Activated CD4-positive, alpha-beta T cell treated with anti-CD3 and anti-CD28 coated beads, Interleukin-2, Interleukin-4, amounts not matched to agents 100 ng/mL and 50 ng/mL, durations not matched to agents 16 hours and 8 hours (primary cell): Measurements from ENCODE around the gene NOS1AP.

ENCODE experiments used
- DNase-seq: peaks from one replicate; pipeline ENCODE4 v3.0.0-alpha.2; 2020; ENCODE audit warnings: low spot score

The NOS1AP gene

GRCh38 chr1:162220009-162220539 is 150.6 kb downstream of the NOS1AP start:
- DNase-seq = no peak

- DNase-seq = no peak
Observed at GRCh38 chr1:162222014-162222413, 152.5 kb downstream of the NOS1AP start.

GRCh38 chr1:162222730-162223129 is 153.2 kb downstream of the NOS1AP start:
- DNase-seq = no peak

- DNase-seq = no peak
Observed at GRCh38 chr1:162223488-162223887, 154.0 kb downstream of the NOS1AP start.

- DNase-seq = no peak
Observed at GRCh38 chr1:162224267-162224666, 154.8 kb downstream of the NOS1AP start.

GRCh38 chr1:162228586-162228985 is 159.1 kb downstream of the NOS1AP start:
- no peak for DNase-seq

GRCh38 chr1:162229549-162229948 is 160.1 kb downstream of the NOS1AP start:
- no peak for DNase-seq

GRCh38 chr1:162230096-162230495 is 160.6 kb downstream of the NOS1AP start:
- DNase-seq = no peak

- DNase-seq = no peak
Observed at GRCh38 chr1:162230517-162230916, 161.0 kb downstream of the NOS1AP start.

- no peak for DNase-seq
Observed at GRCh38 chr1:162232034-162232711, 162.7 kb downstream of the NOS1AP start.

GRCh38 chr1:162233066-162233465 is 163.6 kb downstream of the NOS1AP start:
- DNase-seq = no peak

GRCh38 chr1:162233937-162234336 is 164.4 kb downstream of the NOS1AP start:
- DNase-seq = no peak

GRCh38 chr1:162234571-162234970 is 165.1 kb downstream of the NOS1AP start:
- DNase-seq = no peak

- no peak for DNase-seq
Observed at GRCh38 chr1:162235241-162235800, 165.8 kb downstream of the NOS1AP start.

- DNase-seq = no peak
Observed at GRCh38 chr1:162236201-162236600, 166.7 kb downstream of the NOS1AP start.

- no peak for DNase-seq
Observed at GRCh38 chr1:162236618-162237017, 167.1 kb downstream of the NOS1AP start.

- DNase-seq = no peak
Observed at GRCh38 chr1:162240577-162240976, 171.1 kb downstream of the NOS1AP start.

GRCh38 chr1:162242804-162243203 is 173.3 kb downstream of the NOS1AP start:
- no peak for DNase-seq

GRCh38 chr1:162248854-162249535 is 179.5 kb downstream of the NOS1AP start:
- no peak for DNase-seq

- DNase-seq = no peak
Observed at GRCh38 chr1:162250004-162250730, 180.7 kb downstream of the NOS1AP start.

- DNase-seq = no peak
Observed at GRCh38 chr1:162251102-162251501, 181.6 kb downstream of the NOS1AP start.

GRCh38 chr1:162252214-162252613 is 182.7 kb downstream of the NOS1AP start:
- DNase-seq = no peak

GRCh38 chr1:162253790-162254189 is 184.3 kb downstream of the NOS1AP start:
- no peak for DNase-seq
